A673 (cell line): ENCODE measurements around the gene UQCRC1. TPM values are rescaled to one million over a fixed set of nuclear protein-coding genes. Genes with fewer than 3 reads are reported as not detected.
"Not testable (repeated sequence)": the region's sequence is repeated elsewhere in the genome, so short reads cannot be mapped to it uniquely, and the experiment has no call there.

Experiments
- BruUV-seq: library from RNA; stranded (reverse); fragments of 400-500 nt; replicated peaks from 2 replicates; lab custom pipeline; 2021; lab: Mats Ljungman, UMichigan
- CTCF ChIA-PET: fragments of 300-600 bp; sonication (Branson Sonifier 250); formaldehyde crosslinking; loops from one replicate; lab custom pipeline; 2022; ENCODE audit warnings: antibody characterized with exemption; lab: Charles Lee
- POLR2A ChIA-PET: fragments of 300-600 bp; sonication (Branson Sonifier 250); formaldehyde crosslinking; loops from one replicate; lab custom pipeline; 2022; ENCODE audit warnings: antibody characterized with exemption; ENCODE audit not compliant: low non-redundant PET; lab: Charles Lee
- DNase-seq: peaks from one replicate; pipeline ENCODE4 v3.0.0-alpha.2; 2015; ENCODE audit warnings: low spot score
- H3K27ac ChIP-seq: fragments of 200-600 bp; sonication (generic); 2 replicates; pipeline ENCODE4 v1.5.1; 2016; ENCODE audit warnings: mixed run types, low read depth, mild to moderate bottlenecking, mixed read lengths, antibody characterized with exemption, low read length; ENCODE audit not compliant: poor library complexity, severe bottlenecking
- H3K27me3 ChIP-seq: fragments of 200-600 bp; sonication (generic); replicated peaks from 2 replicates; pipeline ENCODE4 v1.6.1; 2017; ENCODE audit warnings: mixed run types, low read depth, mild to moderate bottlenecking, mixed read lengths, antibody characterized with exemption, low read length; ENCODE audit not compliant: insufficient read depth, poor library complexity
- H3K36me3 ChIP-seq: fragments of 200-600 bp; sonication (generic); 2 replicates; pipeline ENCODE4 v1.6.1; 2016; ENCODE audit warnings: mixed run types, mild to moderate bottlenecking, mixed read lengths, antibody characterized with exemption, low read length; ENCODE audit not compliant: insufficient read depth, poor library complexity, severe bottlenecking
- H3K4me1 ChIP-seq: fragments of 200-600 bp; sonication (generic); 2 replicates; pipeline ENCODE4 v1.6.1; 2017; ENCODE audit warnings: mixed run types, mild to moderate bottlenecking, mixed read lengths, antibody characterized with exemption, low read length; ENCODE audit not compliant: insufficient read depth, poor library complexity, severe bottlenecking
- H3K4me3 ChIP-seq: fragments of 200-600 bp; sonication (generic); 2 replicates; pipeline ENCODE4 v1.5.1; 2016; ENCODE audit warnings: low read depth, mixed run types, mild to moderate bottlenecking, mixed read lengths, low read length; ENCODE audit not compliant: poor library complexity, severe bottlenecking
- H3K9me3 ChIP-seq: fragments of 200-600 bp; sonication (generic); 2 replicates; pipeline ENCODE4 v1.6.1; 2016; ENCODE audit warnings: mixed run types, low read depth, mild to moderate bottlenecking, mixed read lengths, antibody characterized with exemption, low read length; ENCODE audit not compliant: poor library complexity, severe bottlenecking
- CTCF ChIP-seq: fragments of 300-800, 200-600 bp; sonication (generic); conservative IDR thresholded peaks from 2 replicates; pipeline ENCODE4 v1.5.1; 2017; ENCODE audit warnings: low read depth, mild to moderate bottlenecking, antibody characterized with exemption, low read length, moderate library complexity, mixed read lengths
- EZH2 ChIP-seq: fragments of 200-600 bp; sonication (generic); IDR thresholded peaks from 2 replicates; pipeline ENCODE4 v1.6.1; 2017; ENCODE audit warnings: borderline replicate concordance, low read depth, mild to moderate bottlenecking, mixed read lengths, antibody characterized with exemption, low read length; ENCODE audit not compliant: poor library complexity, severe bottlenecking
- intact Hi-C: fragments of 100-400 bp; cut with micrococcal nuclease; formaldehyde crosslinking; loops from one replicate; pipeline ENCODE4 v1.10.0; 2022; ENCODE audit not compliant: unreplicated experiment
- microRNA-seq: library from miRNA; unstranded; fragments of <30 nt; microRNA quantifications from one replicate; pipeline ENCODE4 v1.2.0, GENCODE V29; 2021
- total RNA-seq: library from RNA; stranded (reverse); gene quantifications from 2 replicates; pipeline ENCODE4 v1.2.3, GENCODE V29; 2021

The UQCRC1 gene
- total RNA-seq, 1 experiment from 2014 or later, result 189 TPM

- Histone ChIP-seq H3K36me3 (no peaks in the 10 kb centered on the region), H3K27me3 (no peaks in the 10 kb centered on the region), H3K4me1 (no peaks in the 10 kb centered on the region), H3K27ac (no peak overlapping the region), H3K9me3 (no peaks in the 10 kb centered on the region), H3K4me3 (no peak overlapping the region)
- intact Hi-C loops, result no loop called here
- ChIA-PET CTCF (no interaction called here), POLR2A (no interaction called here)
- DNase-seq, result no peak
- TF ChIP-seq EZH2, result no peak
- TF ChIP-seq CTCF, result no peak
- no TSS peak for BruUV-seq
Measured at GRCh38 chr3:48553361-48553760, 56.1 kb downstream of the UQCRC1 start.

DNA sequence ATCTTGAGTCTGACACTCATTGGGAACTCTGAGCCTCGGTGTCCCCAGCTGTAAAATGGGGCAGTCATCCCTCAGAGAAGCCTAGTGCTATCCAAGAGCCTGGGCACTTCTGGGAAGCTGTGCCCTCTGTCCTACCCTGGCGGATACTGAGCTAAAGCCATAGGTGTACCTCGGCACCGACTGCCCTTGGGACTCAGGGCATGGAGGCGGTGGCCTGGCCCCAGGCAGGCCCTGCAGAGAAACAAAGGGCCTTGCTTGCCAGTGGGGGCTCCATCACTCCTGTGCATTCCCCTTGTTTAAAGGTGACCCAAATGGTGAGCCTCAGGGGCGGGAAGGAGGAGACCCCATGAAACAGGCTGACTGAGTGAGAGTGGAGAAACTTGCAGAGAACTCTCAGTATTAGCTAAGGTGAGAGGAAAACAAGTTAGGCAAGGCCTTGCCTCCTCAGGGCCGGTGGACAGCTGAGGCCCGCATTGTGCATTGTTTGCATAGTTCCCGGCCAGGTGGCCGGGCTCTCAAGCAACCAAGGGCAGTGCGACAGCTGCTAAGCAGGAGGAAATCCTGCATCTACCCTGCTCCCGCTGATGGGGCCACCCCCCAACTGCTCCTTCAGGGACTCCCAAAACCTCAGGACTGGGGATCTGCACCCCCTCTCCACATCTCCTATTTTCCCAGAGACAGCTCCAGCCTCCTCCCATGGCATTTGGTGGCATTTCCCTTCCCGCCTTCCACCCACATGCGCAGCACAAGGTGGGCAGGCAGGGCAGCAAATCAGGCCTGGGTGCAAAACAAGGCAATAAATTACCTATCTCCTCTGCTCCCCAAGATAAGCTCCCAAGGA is 57.1 kb downstream of the UQCRC1 start:
- DNase-seq, result no peak
- H3K27ac ChIP-seq, result no peak overlapping the region
- no peaks in the 10 kb centered on the region for H3K36me3 ChIP-seq
- no peak overlapping the region for H3K4me3 ChIP-seq
- ChIA-PET POLR2A (no interaction called here), CTCF (no interaction called here)
- no peaks in the 10 kb centered on the region for H3K9me3 ChIP-seq
- intact Hi-C loops, result no loop called here
- H3K27me3 ChIP-seq, result no peaks in the 10 kb centered on the region
- BruUV-seq, result no TSS peak
- TF ChIP-seq CTCF (no peak), EZH2 (no peak)
- no peaks in the 10 kb centered on the region for H3K4me1 ChIP-seq

- POLR2A ChIA-PET, DNase-seq, H3K27me3 ChIP-seq: not testable (repeated sequence)
Measured at GRCh38 chr3:48551651-48552050, 57.8 kb downstream of the UQCRC1 start.

More at GRCh38 chr3:48551651-48552050, 57.8 kb downstream of the UQCRC1 start:
- BruUV-seq, H3K9me3 ChIP-seq, CTCF ChIA-PET, H3K4me1 ChIP-seq, H3K4me3 ChIP-seq, H3K27ac ChIP-seq, H3K36me3 ChIP-seq, intact Hi-C loops: not testable (repeated sequence)

Small RNAs within 50 kb of the gene (microRNA-seq; reads per million reads assigned to microRNA genes)
- gene MIR4793 (2.2 reads per million), gene MIR6823 (not detected), gene MIR711 (not detected)

Other genes with a start within 250 kb of the UQCRC1 start
- 0.55 and 0.60 TPM in 2 replicates for gene FBXW12, start 237.4 kb downstream of the UQCRC1 start, total RNA-seq
- 24.6 and 38.0 TPM in 2 replicates for gene PLXNB1, start 179.6 kb downstream of the UQCRC1 start, total RNA-seq
- 11.7 and 11.8 TPM in 2 replicates for gene CCDC51, start 169.5 kb downstream of the UQCRC1 start, total RNA-seq
- gene TMA7, start 169.4 kb downstream of the UQCRC1 start, total RNA-seq, result 118 and 152 TPM in 2 replicates
- 9.5 and 9.7 TPM in 2 replicates for gene ATRIP, start 162.9 kb downstream of the UQCRC1 start, total RNA-seq
- 61.8 and 63.5 TPM in 2 replicates for gene SHISA5, start 105.5 kb downstream of the UQCRC1 start, total RNA-seq
- gene PFKFB4, start 52.8 kb downstream of the UQCRC1 start, total RNA-seq, result 5.0 and 7.2 TPM in 2 replicates
- 0.49 and 0.81 TPM in 2 replicates for gene UCN2, start 45.9 kb downstream of the UQCRC1 start, total RNA-seq
- gene COL7A1, start 14.3 kb downstream of the UQCRC1 start, total RNA-seq, result 16.4 and 24.8 TPM in 2 replicates
- 0.50 TPM in 1 of 2 replicates, not detected in the other for gene TMEM89, start 12.1 kb upstream of the UQCRC1 start, total RNA-seq
- gene SLC26A6, start 25.8 kb upstream of the UQCRC1 start, total RNA-seq, result 11.8 and 12.6 TPM in 2 replicates
- 1.2 and 2.1 TPM in 2 replicates for gene CELSR3, start 53.2 kb upstream of the UQCRC1 start, total RNA-seq
- 15.0 and 18.8 TPM in 2 replicates for gene NCKIPSD, start 76.3 kb upstream of the UQCRC1 start, total RNA-seq
- 62.5 and 72.0 TPM in 2 replicates for gene IP6K2, start 107.6 kb upstream of the UQCRC1 start, total RNA-seq
- 25.6 and 35.8 TPM in 2 replicates for gene PRKAR2A, start 238.2 kb upstream of the UQCRC1 start, total RNA-seq